ENCODE measurements around the gene MSANTD1. TPM values are rescaled to one million over a fixed set of nuclear protein-coding genes. Genes with fewer than 3 reads are reported as not detected.

MSANTD1 gene
- total RNA-seq, 2 donors from 2014 or later: 2.6 to 3.6 TPM

GRCh38 chr4:3229964-3230363 is 19.0 kb upstream of the MSANTD1 start:
- H3K27me3 ChIP-seq: no peaks in the 10 kb centered on the region

GRCh38 chr4:3231471-3231870 is 17.5 kb upstream of the MSANTD1 start:
- Histone ChIP-seq H3K4me3 (no peak overlapping the region), H3K4me1 (peaks cover 22% of the 10 kb centered on the region), H3K9me3 (no peaks in the 10 kb centered on the region), H3K36me3 (replicated peaks in 1 of 2; ENCODE audit: insufficient read depth in 1 of 2, low read depth in 2 of 2) (peaks cover 28 to 60% of the 10 kb centered on the region in 2 donors), H3K27ac (no peak overlapping the region), H3K27me3 (no peaks in the 10 kb centered on the region)
- ATAC-seq: no peak
- intact Hi-C loops (cut with DNase I): no loop called here
- 79 to 88% methylated on average over 9 of the region's 9 CpGs for WGBS, 2 donors
- DNase-seq: no peak
- no peak for TF ChIP-seq CTCF (IDR thresholded peaks at IDR 0.05)
- TF ChIP-seq POLR2A (IDR thresholded peaks at IDR 0.05): no peak

More at GRCh38 chr4:3229964-3230363, 19.0 kb upstream of the MSANTD1 start:
- TF ChIP-seq CTCF (IDR thresholded peaks at IDR 0.05): no peak
- TF ChIP-seq POLR2A (IDR thresholded peaks at IDR 0.05): no peak
- WGBS, 2 donors: 93 to 96% methylated on average over 5 to 17 of the region's 17 CpGs
- Histone ChIP-seq H3K27ac (no peak overlapping the region), H3K4me3 (no peak overlapping the region), H3K9me3 (no peaks in the 10 kb centered on the region), H3K4me1 (peaks cover 29% of the 10 kb centered on the region), H3K36me3 (replicated peaks in 1 of 2; ENCODE audit: insufficient read depth in 1 of 2, low read depth in 2 of 2) (peaks cover 25 to 51% of the 10 kb centered on the region in 2 donors)
- peak in 1 of 4 donors; percentile 6 for DNase-seq
- no peak for ATAC-seq
- intact Hi-C loops (cut with DNase I): no loop called here

- no peak for TF ChIP-seq POLR2A (IDR thresholded peaks at IDR 0.05)
- TF ChIP-seq CTCF (IDR thresholded peaks at IDR 0.05): no peak
- ATAC-seq (no peak), DNase-seq (no peak)
- intact Hi-C loops (cut with DNase I): no loop called here
- H3K9me3 ChIP-seq: no peaks in the 10 kb centered on the region
- no peak overlapping the region for H3K27ac ChIP-seq
- peaks cover 19% of the 10 kb centered on the region for H3K4me1 ChIP-seq
- WGBS, 2 donors: 87 to 91% methylated on average over 12 to 16 of the region's 16 CpGs
- H3K4me3 ChIP-seq: no peak overlapping the region
- no peaks in the 10 kb centered on the region for H3K27me3 ChIP-seq
- peaks cover 28 to 63% of the 10 kb centered on the region in 2 donors for H3K36me3 ChIP-seq (replicated peaks in 1 of 2; ENCODE audit: insufficient read depth in 1 of 2, low read depth in 2 of 2)
Observed at GRCh38 chr4:3232001-3232400, 17.0 kb upstream of the MSANTD1 start.

GRCh38 chr4:3232871-3233271 is 16.1 kb upstream of the MSANTD1 start:
- peak overlapping the region in 2 of 4 donors; percentile 33 to 34 for H3K27ac ChIP-seq
- intact Hi-C loops (cut with DNase I): no loop called here
- peaks cover 24% of the 10 kb centered on the region for H3K4me1 ChIP-seq
- no peaks in the 10 kb centered on the region for H3K27me3 ChIP-seq
- peaks cover 28 to 62% of the 10 kb centered on the region in 2 donors for H3K36me3 ChIP-seq (replicated peaks in 1 of 2; ENCODE audit: insufficient read depth in 1 of 2, low read depth in 2 of 2)
- no peak overlapping the region for H3K4me3 ChIP-seq
- ATAC-seq (no peak), DNase-seq (no peak)
- TF ChIP-seq POLR2A (IDR thresholded peaks at IDR 0.05): no peak
- TF ChIP-seq CTCF (IDR thresholded peaks at IDR 0.05): no peak
- H3K9me3 ChIP-seq: no peaks in the 10 kb centered on the region
- 76 to 90% methylated on average over 4 to 12 of the region's 15 CpGs for WGBS, 2 donors

- H3K9me3 ChIP-seq: no peaks in the 10 kb centered on the region
- no peak for TF ChIP-seq POLR2A (IDR thresholded peaks at IDR 0.05)
- TF ChIP-seq CTCF (IDR thresholded peaks at IDR 0.05): no peak
Observed at GRCh38 chr4:3233391-3234071, 15.4 kb upstream of the MSANTD1 start.

More at GRCh38 chr4:3233391-3234071, 15.4 kb upstream of the MSANTD1 start:
- DNase-seq (peak in 3 of 4 donors; percentile 43 to 68 (median 49)), ATAC-seq (peak; percentile 54)
- H3K4me1 ChIP-seq: peaks cover 31% of the 10 kb centered on the region
- H3K27me3 ChIP-seq: no peaks in the 10 kb centered on the region
- intact Hi-C loops (cut with DNase I): no loop called here
- H3K27ac ChIP-seq: peak overlapping the region in 2 of 4 donors; percentile 33 to 34
- H3K36me3 ChIP-seq (replicated peaks in 1 of 2; ENCODE audit: insufficient read depth in 1 of 2, low read depth in 2 of 2): peaks cover 28 to 57% of the 10 kb centered on the region in 2 donors
- 47 to 50% methylated on average over 15 to 21 of the region's 21 CpGs for WGBS, 2 donors
- H3K4me3 ChIP-seq: no peak overlapping the region
